Cardiac fibroblast (primary cell): Measurements from ENCODE around the gene USP3.
A peak's percentile ranks its signal among the peaks of the same experiment; 100 is the strongest.

Experiments used
- DNase-seq, 2 donors: peaks; one replicate each; pipeline versions ENCODE4 v3.0.0 to v3.0.0-alpha.2; 2010; ENCODE audit warnings: low read depth in 2 of 2
- H3K4me3 ChIP-seq, 2 donors: replicated peaks in 1 of 2; 1 replicate in 1 of 2; 2 replicates in 1 of 2; pipeline ENCODE4 v1.5.1; 2011; ENCODE audit warnings: low read depth in 2 of 2, low read length in 2 of 2, mild to moderate bottlenecking in 2 of 2, moderate library complexity in 1 of 2
- TF ChIP-seq, protein P1 (sequence below): IDR thresholded peaks from one replicate; pipeline ENCODE4 v1.5.1; 2011; ENCODE audit warnings: low read depth, mild to moderate bottlenecking, low read length, inconsistent platforms

The USP3 gene

DNA sequence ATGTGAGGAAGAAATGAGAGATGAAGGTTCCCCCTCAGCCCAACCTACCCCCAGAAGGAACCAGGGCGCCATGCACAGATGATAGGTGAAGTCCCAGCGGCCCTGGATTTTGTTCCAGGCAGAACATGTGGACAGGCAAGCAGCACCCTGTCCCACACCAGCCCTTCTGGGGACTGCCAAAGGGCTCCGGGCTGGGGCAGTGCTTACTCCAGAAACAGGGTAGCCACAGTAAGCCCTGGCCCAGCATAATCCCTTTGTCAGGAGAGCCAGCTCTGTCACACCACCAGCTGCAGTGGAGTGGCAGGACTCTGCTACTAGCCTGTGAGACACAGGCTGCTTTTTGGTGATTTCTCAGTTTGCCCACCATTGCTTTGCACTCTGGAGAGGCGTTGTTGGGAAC, 99.1 kb downstream of the USP3 start:
- TF ChIP-seq, protein P1, sequence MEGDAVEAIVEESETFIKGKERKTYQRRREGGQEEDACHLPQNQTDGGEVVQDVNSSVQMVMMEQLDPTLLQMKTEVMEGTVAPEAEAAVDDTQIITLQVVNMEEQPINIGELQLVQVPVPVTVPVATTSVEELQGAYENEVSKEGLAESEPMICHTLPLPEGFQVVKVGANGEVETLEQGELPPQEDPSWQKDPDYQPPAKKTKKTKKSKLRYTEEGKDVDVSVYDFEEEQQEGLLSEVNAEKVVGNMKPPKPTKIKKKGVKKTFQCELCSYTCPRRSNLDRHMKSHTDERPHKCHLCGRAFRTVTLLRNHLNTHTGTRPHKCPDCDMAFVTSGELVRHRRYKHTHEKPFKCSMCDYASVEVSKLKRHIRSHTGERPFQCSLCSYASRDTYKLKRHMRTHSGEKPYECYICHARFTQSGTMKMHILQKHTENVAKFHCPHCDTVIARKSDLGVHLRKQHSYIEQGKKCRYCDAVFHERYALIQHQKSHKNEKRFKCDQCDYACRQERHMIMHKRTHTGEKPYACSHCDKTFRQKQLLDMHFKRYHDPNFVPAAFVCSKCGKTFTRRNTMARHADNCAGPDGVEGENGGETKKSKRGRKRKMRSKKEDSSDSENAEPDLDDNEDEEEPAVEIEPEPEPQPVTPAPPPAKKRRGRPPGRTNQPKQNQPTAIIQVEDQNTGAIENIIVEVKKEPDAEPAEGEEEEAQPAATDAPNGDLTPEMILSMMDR = no peak
- DNase-seq = no peak
- H3K4me3 ChIP-seq = no peak overlapping the region

DNA sequence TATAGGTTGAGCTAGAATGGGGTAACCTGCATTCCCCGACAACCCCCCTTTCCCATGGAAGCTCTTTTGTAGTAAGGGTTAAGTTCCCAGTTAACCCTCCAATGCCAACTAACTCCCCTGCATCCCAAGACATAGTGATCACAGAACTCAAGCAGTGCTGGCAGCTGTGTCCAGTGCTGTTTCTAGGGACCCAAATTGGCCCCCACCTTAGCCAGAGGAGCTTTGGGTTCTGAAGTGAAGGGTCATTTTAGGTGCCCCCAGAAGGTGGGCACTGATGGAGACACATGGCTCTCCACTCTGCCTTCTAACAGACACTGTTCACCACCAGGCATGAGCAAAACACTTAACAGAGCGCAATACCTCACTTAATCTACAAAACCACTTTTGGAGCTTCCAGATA, 99.9 kb downstream of the USP3 start:
- DNase-seq = no peak
- TF ChIP-seq, protein P1 = no peak
- H3K4me3 ChIP-seq = no peak overlapping the region

DNA sequence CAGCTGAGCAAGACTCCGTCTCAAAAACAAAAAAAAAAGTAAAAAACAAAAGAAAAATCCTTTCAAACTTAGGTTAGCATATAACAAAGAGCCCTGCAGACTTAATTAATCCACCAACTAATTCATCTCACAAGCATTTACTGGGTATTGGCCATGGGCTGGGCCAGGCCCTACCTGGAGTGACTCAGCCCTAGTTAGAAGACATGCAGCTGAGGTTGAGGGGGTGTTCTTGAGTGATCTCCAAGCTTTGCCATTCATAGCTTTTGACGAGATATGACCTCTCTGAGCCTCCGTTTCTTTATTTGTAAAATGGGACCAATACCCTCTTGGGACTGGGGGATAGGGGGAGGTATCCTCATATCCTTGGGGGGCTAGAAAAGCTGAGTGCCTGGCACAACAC, 100.6 kb downstream of the USP3 start:
- H3K4me3 ChIP-seq = no peak overlapping the region
- TF ChIP-seq, protein P1 = no peak
- DNase-seq = no peak

DNA sequence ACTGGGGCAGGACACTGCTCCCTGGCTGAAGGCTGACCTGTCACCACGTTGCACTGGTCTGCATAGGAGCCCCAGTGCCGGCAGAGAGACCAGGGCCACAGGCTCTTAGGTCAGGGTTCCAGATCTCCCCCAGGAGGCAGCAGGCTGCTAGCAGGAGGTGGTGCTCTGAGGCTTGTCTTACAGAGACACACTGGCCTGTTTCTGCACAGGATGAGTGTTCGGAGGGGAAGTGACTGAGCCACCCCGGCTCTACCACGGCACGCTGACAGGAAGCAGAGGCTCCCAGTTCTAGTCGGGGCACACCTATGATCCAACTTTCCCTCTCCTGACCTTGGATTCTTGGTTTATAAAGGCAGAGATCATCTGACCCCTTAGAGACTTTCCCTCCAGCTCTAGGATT, 101.4 kb downstream of the USP3 start:
- H3K4me3 ChIP-seq = no peak overlapping the region
- peak in 1 of 2 donors; percentile 15 for DNase-seq
- TF ChIP-seq, protein P1 = no peak

DNA sequence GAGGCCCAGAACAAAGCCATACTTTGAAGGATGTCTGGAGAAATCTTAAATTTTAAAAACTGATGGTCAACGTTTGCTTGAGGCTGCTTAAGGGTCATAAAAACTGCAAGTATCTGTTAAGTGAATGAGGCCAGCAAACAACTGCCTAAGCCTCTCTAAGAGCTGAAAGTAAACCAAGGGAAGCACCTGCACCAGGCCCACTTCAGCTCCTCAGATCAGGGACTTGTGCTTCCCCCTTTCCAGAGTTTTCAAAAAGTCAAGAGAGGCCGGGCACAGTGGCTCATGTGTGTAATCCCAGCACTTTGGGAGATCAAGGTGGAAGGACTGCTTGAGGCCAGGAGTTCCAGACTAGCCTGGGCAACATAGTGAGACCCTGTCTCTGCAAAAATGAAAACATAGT, 101.9 kb downstream of the USP3 start:
- DNase-seq = no peak
- TF ChIP-seq, protein P1 = no peak
- H3K4me3 ChIP-seq = no peak overlapping the region

DNA sequence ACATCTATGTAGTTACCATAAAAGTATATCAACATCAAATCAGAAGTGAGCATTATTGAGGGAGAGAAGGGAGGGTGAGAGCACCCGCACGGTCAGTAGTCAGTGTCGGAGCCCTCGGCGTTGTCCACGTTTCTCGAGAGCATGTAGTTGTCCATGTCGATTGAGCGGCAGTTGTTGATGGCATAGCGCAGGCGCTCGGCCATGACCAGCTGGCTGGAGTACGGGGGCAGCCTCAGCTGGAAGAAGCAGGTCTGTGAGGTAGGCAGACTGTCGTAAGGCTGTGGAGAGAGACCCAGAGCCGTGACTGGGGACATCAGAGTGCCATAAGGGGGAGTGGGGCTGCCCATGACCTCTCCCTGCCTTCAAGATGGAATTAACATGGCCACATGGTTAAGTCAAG, 104.6 kb downstream of the USP3 start:
- DNase-seq = no peak
- TF ChIP-seq, protein P1 = no peak
- no peak overlapping the region for H3K4me3 ChIP-seq

DNA sequence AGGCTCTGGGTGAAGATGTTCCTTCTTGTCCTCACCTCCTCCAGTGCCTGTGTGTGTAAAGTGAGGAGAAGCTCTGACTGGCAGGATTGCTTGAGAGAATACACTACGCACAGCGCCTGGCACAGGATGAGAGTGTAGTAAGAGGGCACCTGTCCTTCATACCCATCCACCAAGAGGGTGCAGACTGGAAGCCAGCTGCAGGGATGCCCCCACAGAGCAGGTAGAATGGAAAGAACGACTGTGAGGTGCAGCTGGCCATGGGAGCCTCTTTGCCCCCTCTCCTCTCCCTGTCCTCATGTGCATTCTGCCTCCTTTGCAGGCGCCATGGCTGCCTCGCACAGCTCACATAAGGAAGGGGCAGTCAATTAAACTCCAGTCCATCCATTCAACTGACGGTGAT, 105.1 kb downstream of the USP3 start:
- no peak overlapping the region for H3K4me3 ChIP-seq
- no peak for DNase-seq
- TF ChIP-seq, protein P1 = no peak
